C4-2B (cell line): Measurements from ENCODE around the gene MTG2.
A peak's percentile ranks its signal among the peaks of the same experiment; 100 is the strongest.

Experiments used
- H3K27ac ChIP-seq: fragments of 450-650 bp; 2 replicates; pipeline ENCODE4 v1.5.1; 2017
- CTCF ChIP-seq: fragments of 450-650 bp; conservative IDR thresholded peaks from 2 replicates; pipeline ENCODE4 v1.5.1; 2017; ENCODE audit warnings: mild to moderate bottlenecking
- ZFX ChIP-seq: fragments of 450-650 bp; IDR thresholded peaks from 2 replicates; pipeline ENCODE4 v1.6.1; 2017

The MTG2 gene

GRCh38 chr20:62245911-62246280, 63.1 kb downstream of the MTG2 start:
- H3K27ac ChIP-seq: peak overlapping the region; percentile 68
- TF ChIP-seq CTCF: no peak
- TF ChIP-seq ZFX: no peak

GRCh38 chr20:62246431-62246830, 63.6 kb downstream of the MTG2 start:
- H3K27ac ChIP-seq: peak overlapping the region; percentile 68
- TF ChIP-seq ZFX: no peak

- TF ChIP-seq CTCF: no peak
- no peak for TF ChIP-seq ZFX
- peak overlapping the region; percentile 68 for H3K27ac ChIP-seq
Measured at GRCh38 chr20:62246872-62247652, 64.2 kb downstream of the MTG2 start.

- no peak overlapping the region for H3K27ac ChIP-seq
- TF ChIP-seq ZFX: no peak
- TF ChIP-seq CTCF: no peak
Measured at GRCh38 chr20:62248890-62249560, 66.2 kb downstream of the MTG2 start.

- TF ChIP-seq ZFX (no peak), CTCF (no peak)
- no peak overlapping the region for H3K27ac ChIP-seq
Measured at GRCh38 chr20:62252342-62252966, 69.6 kb downstream of the MTG2 start.
